Loucy (cell line): ENCODE data around the gene PPP1R14C.

Source experiments
- H2AFZ ChIP-seq: fragments of 200-600 bp; sonication (generic); 2 replicates; pipeline ENCODE4 v1.6.0; 2016; ENCODE audit warnings: antibody characterized with exemption, mild to moderate bottlenecking, low read length, moderate library complexity
- H3F3A ChIP-seq: fragments of 200-600 bp; 2 replicates; pipeline ENCODE4 v1.6.0; 2016; ENCODE audit warnings: antibody characterized with exemption, low read depth, mild to moderate bottlenecking
- H3K27me3 ChIP-seq: fragments of 200-600 bp; sonication (generic); 2 replicates; pipeline ENCODE4 v1.6.1; 2014; ENCODE audit warnings: low read length, mild to moderate bottlenecking; ENCODE audit not compliant: insufficient read depth, poor library complexity, severe bottlenecking
- H3K36me3 ChIP-seq: fragments of 200-600 bp; sonication (generic); 2 replicates; pipeline ENCODE4 v1.6.1; 2016; ENCODE audit warnings: low read length; ENCODE audit not compliant: insufficient read depth
- H3K4me1 ChIP-seq: fragments of 200-600 bp; sonication (generic); 2 replicates; pipeline ENCODE4 v1.5.1; 2014; ENCODE audit warnings: low read length, mild to moderate bottlenecking; ENCODE audit not compliant: insufficient read depth, poor library complexity, severe bottlenecking
- H3K4me2 ChIP-seq: fragments of 200-600 bp; sonication (generic); 2 replicates; pipeline ENCODE4 v1.6.0; 2014; ENCODE audit warnings: antibody characterized with exemption, low read length, low read depth, mild to moderate bottlenecking; ENCODE audit not compliant: poor library complexity, severe bottlenecking
- H3K4me3 ChIP-seq: fragments of 200-600 bp; sonication (generic); 2 replicates; pipeline ENCODE4 v1.5.1; 2014; ENCODE audit warnings: low read length, mild to moderate bottlenecking, mixed read lengths; ENCODE audit not compliant: poor library complexity, severe bottlenecking
- H3K79me2 ChIP-seq: fragments of 200-600 bp; sonication (generic); 2 replicates; pipeline ENCODE4 v1.6.1; 2014; ENCODE audit warnings: low read length; ENCODE audit not compliant: insufficient read depth
- H3K9ac ChIP-seq: fragments of 200-600 bp; sonication (generic); 2 replicates; pipeline ENCODE4 v1.6.0; 2014; ENCODE audit warnings: mild to moderate bottlenecking, low read depth, low read length, moderate library complexity; ENCODE audit not compliant: poor library complexity, severe bottlenecking
- H3K9me2 ChIP-seq: fragments of 200-600 bp; sonication (generic); replicated peaks from 2 replicates; pipeline ENCODE4 v1.6.1; 2016; ENCODE audit warnings: low read depth, low read length, mixed read lengths
- H3K9me3 ChIP-seq: fragments of 200-600 bp; sonication (generic); 2 replicates; pipeline ENCODE4 v1.6.1; 2014; ENCODE audit warnings: mild to moderate bottlenecking, antibody characterized with exemption, low read length, low read depth; ENCODE audit not compliant: insufficient read depth
- H4K20me1 ChIP-seq: fragments of 200-600 bp; sonication (generic); 2 replicates; pipeline ENCODE4 v1.6.0; 2014; ENCODE audit warnings: antibody characterized with exemption, low read length, mild to moderate bottlenecking; ENCODE audit not compliant: insufficient read depth, poor library complexity, severe bottlenecking
- EZH2phosphoT487 ChIP-seq: fragments of 200-600 bp; IDR thresholded peaks from 2 replicates; pipeline ENCODE4 v1.6.1; 2018; ENCODE audit warnings: antibody characterized with exemption, mild to moderate bottlenecking, moderate library complexity, borderline replicate concordance
- TF ChIP-seq, protein P1 (sequence below): fragments of 200-600 bp; sonication (generic); conservative IDR thresholded peaks from 2 replicates; pipeline ENCODE4 v1.5.1; 2014; ENCODE audit warnings: mild to moderate bottlenecking, antibody characterized with exemption, low read length

The PPP1R14C gene

DNA sequence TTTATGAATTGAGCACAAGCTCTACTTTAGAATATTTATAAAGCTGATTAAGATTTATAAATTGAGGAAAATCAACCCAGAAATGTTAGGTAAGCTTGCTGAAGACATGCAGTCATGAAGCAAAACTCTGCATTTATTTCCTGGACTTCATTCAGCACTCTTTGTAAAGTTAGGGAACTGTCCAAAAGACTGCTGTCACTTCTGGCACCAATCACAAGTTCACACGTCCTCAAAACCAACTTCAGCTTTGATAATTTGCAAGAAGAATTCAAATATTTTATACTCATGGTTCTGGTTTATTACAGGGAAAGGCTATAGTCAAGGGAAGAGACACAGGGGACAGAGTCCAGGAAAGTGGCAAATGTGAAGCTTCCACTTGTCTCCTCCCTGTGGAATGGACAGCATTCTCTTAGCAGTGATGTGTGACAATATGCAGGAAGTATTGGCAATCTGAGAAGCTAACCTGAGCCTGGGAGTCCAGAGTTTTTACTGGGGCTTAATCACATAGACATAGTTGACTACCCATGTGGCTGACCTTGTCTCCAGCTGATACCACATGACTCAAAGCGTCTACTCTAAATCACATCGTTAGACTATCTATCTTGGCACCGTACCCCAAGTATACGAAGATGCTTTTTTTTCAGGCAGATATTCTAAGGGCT, 85.4 kb downstream of the PPP1R14C start:
- H3K27me3 ChIP-seq, result no peaks in the 10 kb centered on the region
- TF ChIP-seq EZH2phosphoT487, result no peak
- TF ChIP-seq, protein P1, sequence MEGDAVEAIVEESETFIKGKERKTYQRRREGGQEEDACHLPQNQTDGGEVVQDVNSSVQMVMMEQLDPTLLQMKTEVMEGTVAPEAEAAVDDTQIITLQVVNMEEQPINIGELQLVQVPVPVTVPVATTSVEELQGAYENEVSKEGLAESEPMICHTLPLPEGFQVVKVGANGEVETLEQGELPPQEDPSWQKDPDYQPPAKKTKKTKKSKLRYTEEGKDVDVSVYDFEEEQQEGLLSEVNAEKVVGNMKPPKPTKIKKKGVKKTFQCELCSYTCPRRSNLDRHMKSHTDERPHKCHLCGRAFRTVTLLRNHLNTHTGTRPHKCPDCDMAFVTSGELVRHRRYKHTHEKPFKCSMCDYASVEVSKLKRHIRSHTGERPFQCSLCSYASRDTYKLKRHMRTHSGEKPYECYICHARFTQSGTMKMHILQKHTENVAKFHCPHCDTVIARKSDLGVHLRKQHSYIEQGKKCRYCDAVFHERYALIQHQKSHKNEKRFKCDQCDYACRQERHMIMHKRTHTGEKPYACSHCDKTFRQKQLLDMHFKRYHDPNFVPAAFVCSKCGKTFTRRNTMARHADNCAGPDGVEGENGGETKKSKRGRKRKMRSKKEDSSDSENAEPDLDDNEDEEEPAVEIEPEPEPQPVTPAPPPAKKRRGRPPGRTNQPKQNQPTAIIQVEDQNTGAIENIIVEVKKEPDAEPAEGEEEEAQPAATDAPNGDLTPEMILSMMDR, result no peak

DNA sequence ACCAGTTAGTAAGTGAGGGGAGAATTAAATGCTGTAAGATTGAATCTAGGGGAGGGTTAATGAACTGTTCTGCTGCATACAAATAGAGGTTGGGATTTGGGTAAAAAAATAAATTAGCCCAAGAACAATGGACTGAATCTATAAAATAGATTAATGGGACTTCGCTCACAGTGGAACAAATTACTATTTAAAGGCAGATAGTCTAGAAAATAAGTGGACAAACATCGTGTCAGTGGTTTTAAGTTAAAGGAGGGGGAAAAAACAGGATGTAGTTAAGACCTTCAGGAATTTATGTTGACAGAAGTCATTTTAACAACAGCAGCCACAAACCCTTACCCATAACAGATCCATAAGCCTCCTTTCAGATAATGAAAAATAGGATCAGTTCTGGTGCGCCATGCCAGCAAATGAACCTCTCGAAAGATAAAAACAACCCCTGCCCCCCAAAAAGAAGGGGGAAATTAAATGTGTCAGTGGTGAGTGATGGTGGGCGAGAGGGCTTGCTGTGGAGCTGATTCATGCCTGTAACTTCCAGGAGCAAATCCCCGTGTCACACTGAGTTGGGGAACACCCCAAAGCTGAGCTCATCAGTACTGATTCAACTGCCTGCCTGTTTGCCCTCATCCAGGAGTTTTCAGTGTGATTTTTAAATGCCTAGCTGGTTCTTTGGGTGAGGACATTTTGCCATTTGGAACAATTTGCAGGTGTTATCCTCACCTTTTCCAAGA, 86.8 kb downstream of the PPP1R14C start:
- H3K4me2 ChIP-seq, result no peak overlapping the region
- no peaks in the 10 kb centered on the region for H3K36me3 ChIP-seq
- no peak overlapping the region for H2AFZ ChIP-seq

More for the DNA sequence above, 85.4 kb downstream of the PPP1R14C start:
- no peaks in the 10 kb centered on the region for H3K9me2 ChIP-seq
- H3F3A ChIP-seq, result no peaks in the 10 kb centered on the region
- peaks cover 11% of the 10 kb centered on the region for H3K4me1 ChIP-seq
- no peaks in the 10 kb centered on the region for H3K36me3 ChIP-seq
- no peak overlapping the region for H2AFZ ChIP-seq
- no peaks in the 10 kb centered on the region for H3K9me3 ChIP-seq
- H3K4me3 ChIP-seq, result no peak overlapping the region
- H3K79me2 ChIP-seq, result no peaks in the 10 kb centered on the region
- H3K4me2 ChIP-seq, result no peak overlapping the region
- H4K20me1 ChIP-seq, result no peaks in the 10 kb centered on the region
- no peak overlapping the region for H3K9ac ChIP-seq

DNA sequence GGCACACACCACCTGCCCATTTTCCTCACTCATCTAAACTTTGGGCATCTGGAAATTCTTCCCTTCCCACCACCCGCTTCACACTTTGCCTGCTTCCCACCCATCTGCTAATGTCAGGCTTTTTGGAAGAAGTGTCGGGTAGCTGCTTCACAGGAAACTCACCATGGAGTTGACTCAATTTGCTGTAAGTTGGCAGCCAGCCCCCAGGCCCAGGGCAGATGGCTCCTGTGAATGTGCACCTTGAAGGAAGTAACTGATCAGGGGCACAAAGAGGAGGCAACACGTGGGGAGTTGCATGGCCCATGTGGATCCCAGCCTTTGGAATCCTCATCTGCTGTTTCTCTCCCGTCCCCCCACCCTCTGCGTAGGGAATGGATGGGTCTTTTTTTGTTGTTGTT, 87.3 kb downstream of the PPP1R14C start:
- Histone ChIP-seq H3K4me3 (no peak overlapping the region), H2AFZ (no peak overlapping the region), H3K4me1 (peaks cover 11% of the 10 kb centered on the region), H3F3A (no peaks in the 10 kb centered on the region), H3K9me2 (no peaks in the 10 kb centered on the region), H3K9me3 (no peaks in the 10 kb centered on the region), H3K36me3 (no peaks in the 10 kb centered on the region), H3K9ac (no peak overlapping the region), H4K20me1 (no peaks in the 10 kb centered on the region), H3K79me2 (no peaks in the 10 kb centered on the region), H3K4me2 (no peak overlapping the region), H3K27me3 (no peaks in the 10 kb centered on the region)
- no peak for TF ChIP-seq EZH2phosphoT487
- TF ChIP-seq, protein P1, result no peak

More for the DNA sequence above, 86.8 kb downstream of the PPP1R14C start:
- Histone ChIP-seq H3K9ac (no peak overlapping the region), H3K4me3 (no peak overlapping the region), H3K79me2 (no peaks in the 10 kb centered on the region), H3K27me3 (no peaks in the 10 kb centered on the region), H3F3A (no peaks in the 10 kb centered on the region), H3K4me1 (peaks cover 11% of the 10 kb centered on the region), H4K20me1 (no peaks in the 10 kb centered on the region), H3K9me3 (no peaks in the 10 kb centered on the region), H3K9me2 (no peaks in the 10 kb centered on the region)
- TF ChIP-seq, protein P1, result no peak
- no peak for TF ChIP-seq EZH2phosphoT487
